CD4-positive, alpha-beta T cell treated with Interleukin-6 at 100 ng/mL for 8 hours (primary cell): ENCODE results near the gene ARRB1.
"Not testable (repeated sequence)": the region's sequence is repeated elsewhere in the genome, so short reads cannot be mapped to it uniquely, and the experiment has no call there.

ENCODE experiments used
- DNase-seq: peaks from one replicate; pipeline ENCODE4 v3.0.0-alpha.2; 2020; ENCODE audit warnings: mixed read lengths, low spot score

Gene ARRB1

GRCh38 chr11:75323609-75324008 is 27.9 kb downstream of the ARRB1 start:
- no peak for DNase-seq

DNA sequence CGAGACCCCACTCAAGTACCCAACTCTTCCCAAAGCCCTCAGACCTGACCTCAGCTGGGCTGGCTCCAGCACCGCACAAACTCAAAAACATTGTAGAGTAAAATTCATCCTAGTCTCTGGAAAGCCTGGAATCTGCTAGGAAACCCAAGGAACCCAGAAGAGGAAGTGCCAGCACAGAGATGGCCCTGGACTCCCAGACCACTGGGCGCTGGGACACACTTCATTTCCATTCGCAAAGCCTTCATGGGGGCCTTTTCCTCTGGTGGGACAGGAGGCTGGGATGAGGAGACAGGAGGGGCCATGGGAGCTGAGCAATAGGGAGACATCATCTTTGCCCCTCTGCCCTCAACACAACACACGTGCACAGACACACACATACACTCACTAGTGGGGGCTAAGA is 30.8 kb downstream of the ARRB1 start:
- no peak for DNase-seq

DNA sequence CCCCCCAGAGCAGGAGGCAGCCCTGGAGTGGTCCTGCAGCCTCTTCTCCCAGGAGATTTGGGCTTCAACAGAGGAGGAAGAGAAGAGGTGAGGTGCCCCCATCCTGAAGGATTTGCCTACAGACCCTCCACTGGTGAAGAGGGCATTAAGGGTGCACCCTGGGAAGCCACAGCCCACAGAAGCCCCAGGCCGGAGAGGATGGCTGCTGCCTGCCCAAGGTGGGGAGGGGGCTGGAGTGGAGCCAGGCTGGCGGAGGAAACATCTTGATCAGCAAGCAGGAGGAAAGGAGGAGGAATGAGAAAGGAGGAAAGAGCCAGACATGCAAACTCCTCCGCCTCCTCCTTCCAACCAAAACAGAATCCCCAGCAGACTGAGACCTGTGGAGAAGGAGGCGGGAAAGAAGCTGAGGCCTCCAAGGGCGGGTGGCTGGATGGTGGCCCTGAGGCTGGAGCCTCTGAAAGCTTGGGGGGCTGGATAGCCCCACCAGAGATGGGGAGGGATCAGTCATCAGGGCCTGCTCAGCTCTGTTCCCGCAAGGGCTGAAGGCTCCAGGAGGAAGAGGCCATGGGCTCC is 31.3 kb downstream of the ARRB1 start:
- DNase-seq: no peak

DNA sequence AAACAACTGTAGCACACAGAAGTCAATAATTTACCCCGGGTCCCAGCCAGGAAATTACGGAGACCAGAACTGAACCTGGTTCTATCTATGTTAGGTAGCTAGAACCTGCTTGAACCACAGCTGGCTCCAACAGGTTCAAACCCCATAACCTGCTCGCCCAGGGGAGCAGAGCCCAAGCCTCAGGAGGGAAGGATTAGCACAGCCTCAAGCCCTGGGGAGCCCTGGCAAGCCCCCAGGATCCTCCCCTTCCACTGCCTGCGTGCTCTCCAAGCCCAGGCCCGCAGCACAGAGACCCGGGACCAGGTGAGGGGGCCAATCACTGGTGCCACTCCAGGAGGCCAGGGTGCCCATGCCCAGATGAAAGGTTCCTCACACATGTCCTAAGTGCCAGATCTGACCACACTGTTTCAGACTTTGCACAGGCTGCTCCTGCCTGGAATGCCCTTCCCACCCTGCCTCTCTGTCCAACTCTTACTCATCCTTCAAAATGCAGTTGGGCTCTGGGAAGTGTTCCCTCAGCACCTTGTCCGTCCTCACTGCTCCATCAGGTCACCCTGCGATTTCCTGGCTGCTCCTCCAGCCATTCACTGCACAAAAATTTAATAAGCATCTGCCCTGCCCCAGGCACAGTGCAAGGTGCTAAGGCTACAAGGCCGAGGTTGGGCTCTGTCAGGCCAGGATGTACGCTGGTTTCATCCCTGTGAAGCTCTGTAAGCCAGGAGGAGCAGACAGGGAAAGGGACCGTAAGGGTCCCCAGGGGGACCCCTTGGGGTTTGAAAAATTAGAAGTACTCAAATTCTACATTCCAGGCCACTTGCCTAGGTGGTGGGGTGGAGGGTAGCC is 32.2 kb downstream of the ARRB1 start:
- DNase-seq: no peak

GRCh38 chr11:75317446-75318122 is 33.9 kb downstream of the ARRB1 start:
- no peak for DNase-seq

DNA sequence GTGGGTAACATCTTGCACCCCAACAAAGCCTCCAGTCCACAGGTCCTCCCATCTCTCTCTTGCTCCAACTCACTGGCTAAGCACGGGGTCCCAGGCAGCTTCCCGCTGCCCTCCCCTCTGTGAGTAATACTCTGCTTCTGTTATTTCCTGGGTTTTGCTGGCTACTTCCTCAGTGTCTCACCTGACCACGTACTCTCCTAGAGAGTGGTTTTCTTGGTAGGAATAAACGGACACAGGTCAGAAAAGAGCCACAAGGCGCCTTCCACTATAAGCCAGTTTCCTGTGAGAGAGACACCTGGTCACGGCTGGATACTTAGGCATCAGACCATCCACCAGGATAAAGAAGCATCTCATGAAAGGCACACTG is 36.0 kb downstream of the ARRB1 start:
- no peak for DNase-seq

DNA sequence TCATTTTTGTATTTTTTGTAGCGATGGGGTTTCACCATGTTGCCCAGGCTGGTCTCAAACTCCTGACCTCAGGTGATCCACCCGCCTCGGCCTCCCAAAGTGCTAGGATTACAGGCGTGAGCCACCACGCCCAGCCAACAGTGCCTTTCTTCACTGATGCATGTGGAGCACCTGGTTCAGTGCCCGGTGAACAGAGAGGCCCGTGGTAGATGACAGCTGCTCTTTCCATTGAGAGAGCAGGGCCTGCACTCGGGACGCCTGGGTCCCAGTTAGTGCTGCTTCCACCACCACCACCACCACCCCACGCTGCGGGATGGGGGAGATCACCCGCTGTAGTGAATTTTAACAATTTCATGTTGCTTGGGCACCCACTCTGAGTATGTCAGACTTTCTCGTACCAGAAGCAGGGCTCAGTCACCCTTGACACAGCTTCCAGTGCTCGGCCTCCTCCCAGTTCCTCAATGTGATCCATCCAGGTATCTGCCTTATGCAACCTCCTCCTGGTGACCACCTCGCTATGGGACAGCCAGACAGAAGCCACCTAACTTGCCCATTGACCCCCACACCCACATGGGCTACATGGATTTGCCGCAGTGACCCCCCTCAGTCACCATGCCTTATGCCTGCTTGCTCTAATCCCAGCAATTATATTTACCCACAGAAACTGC is 36.6 kb downstream of the ARRB1 start:
- no peak for DNase-seq

DNA sequence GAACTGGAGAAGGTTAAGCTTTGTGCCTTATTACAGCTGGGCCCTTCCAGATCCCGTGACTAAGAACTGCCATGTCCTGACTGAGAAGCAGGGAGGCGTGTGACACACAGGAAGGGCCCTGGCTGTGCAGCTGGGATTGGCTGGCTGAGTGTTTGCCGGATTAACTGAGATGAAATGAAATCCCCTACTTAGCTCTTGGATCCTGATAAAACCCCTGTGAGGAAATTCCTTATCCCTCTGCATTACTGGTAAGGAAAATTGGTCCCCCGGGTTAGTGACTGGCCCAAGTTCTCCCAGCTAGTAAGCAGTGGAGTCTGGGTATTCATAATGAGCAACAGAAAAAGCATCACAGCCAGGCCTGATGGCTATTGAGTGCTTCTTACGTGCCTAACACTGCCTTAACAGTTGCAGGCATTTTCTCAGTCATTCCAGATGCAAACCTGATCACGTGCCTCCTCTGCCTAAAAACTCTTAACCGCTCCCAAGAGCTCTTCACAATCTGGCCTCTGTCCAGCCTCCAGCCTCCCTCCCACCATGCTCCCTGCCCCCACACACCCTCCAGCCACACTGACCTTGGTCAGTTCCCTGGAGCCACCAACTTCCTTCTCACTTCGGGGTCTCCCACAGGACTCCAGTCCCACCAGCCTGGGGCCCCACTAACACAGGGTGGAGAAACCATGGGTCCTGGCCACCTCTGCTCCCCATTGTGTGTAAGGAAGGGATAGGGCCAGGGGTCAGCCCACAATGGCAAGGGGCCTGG is 37.8 kb downstream of the ARRB1 start:
- DNase-seq: no peak

DNA sequence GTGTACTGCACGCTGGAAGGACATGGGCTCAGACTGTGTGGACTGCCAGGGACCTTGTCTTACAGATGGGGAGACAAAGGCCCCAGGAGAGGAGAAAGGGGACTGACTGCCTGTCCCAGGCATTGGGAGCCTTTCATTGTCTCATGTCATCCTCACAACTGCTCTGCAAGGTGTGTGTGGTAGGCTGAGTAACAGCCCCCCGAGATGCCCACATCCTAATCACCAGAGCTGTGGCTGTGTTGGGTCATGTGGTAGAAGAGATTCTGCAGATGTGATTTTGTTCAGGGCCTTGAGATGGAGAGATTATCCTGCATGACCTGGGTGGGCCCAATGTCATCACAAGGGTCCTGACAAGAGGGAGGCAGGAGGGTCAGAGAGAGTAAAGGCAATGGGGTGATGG is 39.1 kb downstream of the ARRB1 start:
- DNase-seq: no peak

DNA sequence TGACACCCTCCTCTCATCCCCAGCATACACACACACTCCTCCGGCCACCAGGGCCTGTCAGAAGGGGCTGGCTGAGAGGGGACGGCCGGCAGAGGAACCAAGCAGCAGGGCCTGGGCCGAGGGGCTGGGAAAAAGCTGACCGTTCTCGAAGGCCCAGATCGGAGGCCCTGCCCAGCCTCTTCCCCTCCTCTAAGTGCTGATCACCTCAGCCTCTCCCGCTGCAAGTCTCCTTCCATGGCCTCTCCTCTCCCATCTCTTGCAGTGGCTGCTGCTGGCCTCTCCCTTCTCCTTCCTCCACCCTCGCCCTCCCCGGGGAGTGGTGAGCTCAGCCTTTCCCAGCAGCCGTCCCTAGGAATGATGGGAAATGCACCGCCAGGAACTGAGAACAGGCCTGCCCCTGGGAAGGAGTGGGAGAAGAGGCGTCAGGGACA is 39.6 kb downstream of the ARRB1 start:
- no peak for DNase-seq

DNA sequence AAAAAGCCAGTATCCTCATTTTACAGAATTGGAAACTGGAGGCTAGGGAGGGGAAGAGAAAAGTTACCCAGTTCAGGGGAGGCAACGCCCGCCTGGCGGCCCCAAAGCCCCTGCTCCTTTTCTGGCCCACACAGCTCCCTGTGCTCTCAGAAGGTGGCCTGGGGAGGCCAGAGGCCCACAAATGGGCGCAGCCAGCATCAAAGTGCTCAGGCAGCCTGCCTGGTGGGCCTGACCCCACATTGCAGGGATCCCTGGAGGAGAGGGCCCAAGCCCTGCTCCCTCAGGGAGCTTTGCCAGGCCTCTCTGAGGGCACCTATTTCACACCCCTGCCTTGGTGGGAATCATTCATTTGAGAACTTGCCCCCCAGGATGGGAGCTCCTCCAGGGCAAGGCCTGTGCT is 42.5 kb downstream of the ARRB1 start:
- no peak for DNase-seq

DNA sequence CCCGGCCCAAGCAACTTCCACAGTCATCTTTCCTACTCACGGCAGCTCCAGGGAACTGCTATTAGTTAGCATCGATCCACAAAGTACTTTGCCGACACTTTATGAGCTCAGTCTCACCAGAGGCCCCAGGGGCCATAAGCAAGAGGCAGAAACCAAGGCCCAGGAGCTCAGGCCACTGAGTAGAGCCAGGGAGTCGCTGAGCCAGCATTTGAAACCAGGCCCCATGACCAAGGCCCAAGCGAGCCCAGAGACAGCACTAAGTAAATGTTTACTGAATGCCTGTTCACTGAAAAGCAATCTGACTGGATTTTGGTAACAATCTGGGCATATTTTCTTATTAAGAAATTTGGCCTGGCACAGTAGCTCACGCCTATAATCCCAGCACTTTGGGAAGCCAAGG is 43.3 kb downstream of the ARRB1 start:
- DNase-seq: no peak

- DNase-seq: no peak
Observed at GRCh38 chr11:75307058-75307457, 44.4 kb downstream of the ARRB1 start.

- DNase-seq: no peak
Observed at GRCh38 chr11:75306529-75306928, 44.9 kb downstream of the ARRB1 start.

DNA sequence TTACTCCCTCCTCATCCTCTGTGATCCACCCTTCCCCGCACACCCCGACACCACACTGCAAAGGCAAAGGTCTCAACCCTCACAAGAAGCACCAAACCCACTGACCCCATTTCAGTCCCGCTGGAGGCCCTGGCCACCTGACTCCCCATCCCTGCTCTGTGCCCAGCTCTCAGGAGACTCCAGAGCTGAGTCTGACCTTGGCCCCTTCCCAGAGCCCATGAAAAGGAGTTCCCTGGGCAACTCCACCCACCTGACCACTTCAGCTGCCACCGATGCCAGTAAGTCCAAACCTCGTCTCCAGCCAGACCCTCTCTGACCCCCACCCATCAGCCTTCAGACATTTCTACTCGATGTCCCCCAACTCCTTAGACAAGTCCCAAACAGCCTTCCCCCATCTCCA is 45.5 kb downstream of the ARRB1 start:
- DNase-seq: no peak

GRCh38 chr11:75305452-75305851 is 46.0 kb downstream of the ARRB1 start:
- DNase-seq: no peak

DNA sequence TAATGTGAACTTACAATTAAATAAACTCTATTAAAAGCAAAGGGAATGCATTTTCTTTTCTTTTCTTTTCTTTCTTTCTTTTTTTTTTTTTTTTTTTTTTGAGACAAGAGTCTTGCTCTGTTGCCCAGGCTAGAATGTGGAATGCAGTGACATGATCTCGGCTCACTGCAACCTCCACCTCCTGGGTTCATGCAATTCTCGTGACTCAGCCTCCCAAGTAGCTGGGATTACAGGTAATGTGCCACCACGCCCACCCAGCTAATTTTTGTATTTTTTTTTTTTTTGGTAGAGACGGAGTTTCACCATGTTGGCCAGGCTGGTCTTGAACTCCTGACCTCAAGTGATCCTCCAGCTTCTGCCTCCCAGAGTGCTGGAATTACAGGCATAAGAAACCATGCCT is 46.5 kb downstream of the ARRB1 start:
- DNase-seq: not testable (repeated sequence)

- no peak for DNase-seq
Observed at GRCh38 chr11:75303544-75304224, 47.8 kb downstream of the ARRB1 start.

DNA sequence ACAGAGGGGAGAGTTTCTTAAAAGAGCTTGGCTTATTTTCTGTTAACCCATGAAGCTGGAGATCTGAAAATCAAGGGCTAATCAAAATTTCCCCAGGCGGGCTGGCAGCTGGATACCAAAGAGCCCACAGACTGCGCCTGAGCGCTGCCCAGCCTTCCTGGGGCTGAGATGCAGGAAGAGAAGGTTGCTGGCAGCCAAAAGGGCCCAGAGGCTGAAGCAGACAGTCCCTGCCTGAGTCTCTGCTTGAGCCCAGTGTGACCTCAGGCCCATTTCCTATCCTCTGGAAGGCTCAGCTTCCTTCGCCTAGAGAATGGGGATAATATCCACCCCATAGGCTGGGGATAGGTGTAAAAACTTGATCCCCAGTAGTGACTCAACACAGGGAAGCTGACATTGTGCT is 49.1 kb downstream of the ARRB1 start:
- DNase-seq: no peak

- no peak for DNase-seq
Observed at GRCh38 chr11:75301601-75302345, 49.7 kb downstream of the ARRB1 start.

DNA sequence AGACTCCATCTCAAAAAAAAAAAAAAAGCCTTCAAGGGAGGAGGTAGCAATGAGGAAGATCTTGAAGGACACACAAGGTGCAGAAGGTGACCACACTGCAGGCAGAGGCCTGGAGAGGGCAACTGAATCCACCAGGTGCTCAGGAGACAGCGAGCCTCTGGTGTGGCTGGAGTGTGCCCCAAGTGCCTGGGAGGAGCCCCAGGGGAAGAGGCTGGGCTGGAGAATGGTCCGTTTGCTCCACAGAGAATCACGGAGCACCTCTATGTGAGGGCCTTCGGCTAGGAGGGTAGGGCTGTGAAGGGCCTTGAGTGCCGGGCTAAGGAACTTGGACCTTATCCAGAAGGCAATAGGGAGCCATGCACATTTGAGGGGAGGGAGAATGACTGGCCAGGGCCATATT is 50.3 kb downstream of the ARRB1 start:
- no peak for DNase-seq
